ENCODE results near the gene RPS3. TPM values are rescaled to one million over a fixed set of nuclear protein-coding genes. Genes with fewer than 3 reads are reported as not detected.

RPS3 gene
- total RNA-seq, 1 experiment from 2014 or later, result 6,280 TPM

DNA sequence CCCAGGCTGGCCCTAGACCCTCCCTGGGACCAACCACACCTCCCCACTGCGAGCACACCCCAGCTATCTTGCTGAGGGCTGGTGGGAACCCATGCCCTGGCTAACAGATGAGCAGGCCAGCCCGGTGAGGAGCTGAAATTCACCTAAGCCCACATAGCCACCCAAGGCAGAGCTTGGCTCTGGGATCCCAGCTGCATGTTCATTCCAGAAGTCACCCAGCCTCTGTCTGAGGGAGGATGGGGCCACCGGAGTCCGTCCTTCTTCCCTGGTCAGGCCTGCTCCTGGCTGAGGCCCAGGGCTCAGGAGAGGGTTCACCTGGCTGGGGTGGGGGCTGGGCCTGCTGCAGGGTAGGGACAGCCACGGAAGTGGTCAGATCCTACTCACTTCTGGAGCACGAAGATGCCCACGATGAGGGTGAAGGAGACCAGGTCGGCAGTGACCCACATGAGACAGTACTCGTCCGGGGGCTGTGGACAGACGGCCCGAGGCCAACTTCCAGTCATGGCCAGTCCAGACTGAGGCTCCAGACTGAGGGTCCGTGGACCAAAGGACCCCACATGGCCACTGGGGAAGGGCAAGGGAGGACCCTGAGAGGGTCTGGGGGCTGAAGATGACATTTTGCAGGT lies 40.3 kb downstream of the RPS3 start:
- CTCF ChIA-PET, result interaction anchor here (1.7 kb wide), 1 partner anchor 12 kb away, joined by 5 read pairs; no protein-coding TSS in a partner anchor
- no peak overlapping the region for H3K4me3 Mint-ChIP-seq (ENCODE audit: unreplicated experiment)
- no peaks in the 10 kb centered on the region for H3K36me3 Mint-ChIP-seq (ENCODE audit: insufficient read depth, unreplicated experiment)
- BruUV-seq (replicated peaks), result no TSS peak
- TF ChIP-seq, protein P1, sequence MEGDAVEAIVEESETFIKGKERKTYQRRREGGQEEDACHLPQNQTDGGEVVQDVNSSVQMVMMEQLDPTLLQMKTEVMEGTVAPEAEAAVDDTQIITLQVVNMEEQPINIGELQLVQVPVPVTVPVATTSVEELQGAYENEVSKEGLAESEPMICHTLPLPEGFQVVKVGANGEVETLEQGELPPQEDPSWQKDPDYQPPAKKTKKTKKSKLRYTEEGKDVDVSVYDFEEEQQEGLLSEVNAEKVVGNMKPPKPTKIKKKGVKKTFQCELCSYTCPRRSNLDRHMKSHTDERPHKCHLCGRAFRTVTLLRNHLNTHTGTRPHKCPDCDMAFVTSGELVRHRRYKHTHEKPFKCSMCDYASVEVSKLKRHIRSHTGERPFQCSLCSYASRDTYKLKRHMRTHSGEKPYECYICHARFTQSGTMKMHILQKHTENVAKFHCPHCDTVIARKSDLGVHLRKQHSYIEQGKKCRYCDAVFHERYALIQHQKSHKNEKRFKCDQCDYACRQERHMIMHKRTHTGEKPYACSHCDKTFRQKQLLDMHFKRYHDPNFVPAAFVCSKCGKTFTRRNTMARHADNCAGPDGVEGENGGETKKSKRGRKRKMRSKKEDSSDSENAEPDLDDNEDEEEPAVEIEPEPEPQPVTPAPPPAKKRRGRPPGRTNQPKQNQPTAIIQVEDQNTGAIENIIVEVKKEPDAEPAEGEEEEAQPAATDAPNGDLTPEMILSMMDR (IDR thresholded peaks at IDR 0.05; ENCODE audit: insufficient read depth in 1 of 2, low read depth in 1 of 2, low read length in 1 of 2, severe bottlenecking in 1 of 2, unreplicated experiment in 1 of 2), result no peak
- Histone ChIP-seq H3K4me1 (no peaks in the 10 kb centered on the region), H3K4me3 (ENCODE audit: low read depth, low read length) (no peak overlapping the region), H3K27me3 (replicated peaks; ENCODE audit: control insufficient read depth, insufficient read depth, low read length) (no peaks in the 10 kb centered on the region), H3K9me3 (no peaks in the 10 kb centered on the region), H3K36me3 (ENCODE audit: control insufficient read depth, insufficient read depth, low read length) (0 out of 2 replicates have a peak, but pooled peaks cover 2% of the 10 kb centered on the region)
- H3K27me3 Mint-ChIP-seq (ENCODE audit: insufficient read depth, unreplicated experiment), result no peaks in the 10 kb centered on the region
- POLR2A ChIA-PET, result no interaction called here
- no peaks in the 10 kb centered on the region for H3K9me3 Mint-ChIP-seq (ENCODE audit: unreplicated experiment)
- no peak overlapping the region for H3K27ac Mint-ChIP-seq (ENCODE audit: unreplicated experiment)
- no peak for DNase-seq
- peaks cover 15% of the 10 kb centered on the region for H3K4me1 Mint-ChIP-seq (ENCODE audit: low read depth, unreplicated experiment)
- intact Hi-C loops (cut with micrococcal nuclease; ENCODE audit: unreplicated experiment), result no loop called here

DNA sequence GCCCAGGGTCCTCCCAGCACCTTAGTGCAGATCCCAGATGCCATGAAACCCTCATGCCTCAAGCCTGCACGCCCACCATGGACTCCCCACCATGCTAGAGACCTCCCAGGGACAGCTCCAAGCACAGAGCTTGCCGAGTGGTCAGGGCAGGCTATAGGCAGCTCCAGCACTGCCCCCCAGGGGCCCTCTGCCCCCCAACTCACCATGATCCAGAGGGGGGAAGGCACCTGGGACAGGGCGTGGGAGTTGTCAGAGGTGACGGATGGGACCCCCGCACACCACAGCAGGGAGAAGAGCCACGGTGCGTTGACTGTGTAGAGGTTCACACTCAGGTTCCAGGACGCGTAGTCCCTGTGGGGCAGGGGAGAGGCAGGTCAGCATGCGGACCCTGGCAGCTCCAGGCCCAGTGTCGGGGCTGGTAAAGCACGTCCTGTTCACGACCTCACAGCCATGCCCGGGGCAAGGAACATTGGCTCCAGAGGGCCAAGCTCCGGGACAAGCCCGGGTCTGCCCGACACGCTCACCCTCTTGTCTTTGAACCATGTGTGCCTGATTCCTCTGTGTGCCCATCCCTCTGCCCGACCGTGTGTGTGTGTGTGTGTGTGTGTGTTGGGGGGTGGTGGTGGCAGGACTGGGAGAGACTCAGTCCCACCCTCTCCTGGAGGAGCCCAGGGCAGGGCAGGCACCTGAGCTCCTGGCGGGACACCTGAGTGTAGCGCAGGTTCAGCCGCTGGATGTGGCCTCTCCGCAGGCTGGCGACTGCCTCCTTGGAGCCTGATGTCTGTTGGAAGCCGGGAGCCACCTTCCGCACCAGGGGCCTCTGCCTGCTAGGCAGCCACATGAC lies 41.9 kb downstream of the RPS3 start:
- Mint-ChIP-seq H3K27ac (ENCODE audit: unreplicated experiment) (no peak overlapping the region), H3K4me3 (ENCODE audit: unreplicated experiment) (no peak overlapping the region), H3K9me3 (ENCODE audit: unreplicated experiment) (no peaks in the 10 kb centered on the region), H3K4me1 (ENCODE audit: low read depth, unreplicated experiment) (peaks cover 15% of the 10 kb centered on the region), H3K36me3 (ENCODE audit: insufficient read depth, unreplicated experiment) (no peaks in the 10 kb centered on the region), H3K27me3 (ENCODE audit: insufficient read depth, unreplicated experiment) (no peaks in the 10 kb centered on the region)
- H3K4me3 ChIP-seq (ENCODE audit: low read depth, low read length), result no peak overlapping the region
- H3K36me3 ChIP-seq (ENCODE audit: control insufficient read depth, insufficient read depth, low read length), result 0 out of 2 replicates have a peak, but pooled peaks cover 2% of the 10 kb centered on the region
- no peak for DNase-seq
- ChIA-PET CTCF (interaction anchor here (0.6 kb wide), 1 partner anchor 84 kb away, joined by 3 read pairs; the partner anchor contains the start of gene GDPD5), POLR2A (no interaction called here)
- BruUV-seq (replicated peaks), result no TSS peak
- intact Hi-C loops (cut with micrococcal nuclease; ENCODE audit: unreplicated experiment), result no loop called here
- TF ChIP-seq, protein P1 (IDR thresholded peaks at IDR 0.05; ENCODE audit: insufficient read depth in 1 of 2, low read depth in 1 of 2, low read length in 1 of 2, severe bottlenecking in 1 of 2, unreplicated experiment in 1 of 2), result no peak
- H3K27me3 ChIP-seq (replicated peaks; ENCODE audit: control insufficient read depth, insufficient read depth, low read length), result no peaks in the 10 kb centered on the region
- H3K9me3 ChIP-seq, result no peaks in the 10 kb centered on the region
- H3K4me1 ChIP-seq, result no peaks in the 10 kb centered on the region

GRCh38 chr11:75441804-75442132 lies 42.5 kb downstream of the RPS3 start:
- Mint-ChIP-seq H3K4me3 (ENCODE audit: unreplicated experiment) (no peak overlapping the region), H3K9me3 (ENCODE audit: unreplicated experiment) (no peaks in the 10 kb centered on the region), H3K27me3 (ENCODE audit: insufficient read depth, unreplicated experiment) (no peaks in the 10 kb centered on the region), H3K36me3 (ENCODE audit: insufficient read depth, unreplicated experiment) (no peaks in the 10 kb centered on the region), H3K4me1 (ENCODE audit: low read depth, unreplicated experiment) (peaks cover 15% of the 10 kb centered on the region), H3K27ac (ENCODE audit: unreplicated experiment) (no peak overlapping the region)
- intact Hi-C loops (cut with micrococcal nuclease; ENCODE audit: unreplicated experiment), result no loop called here
- Histone ChIP-seq H3K9me3 (no peaks in the 10 kb centered on the region), H3K4me1 (no peaks in the 10 kb centered on the region), H3K4me3 (ENCODE audit: low read depth, low read length) (no peak overlapping the region), H3K36me3 (ENCODE audit: control insufficient read depth, insufficient read depth, low read length) (no peaks in the 10 kb centered on the region), H3K27me3 (replicated peaks; ENCODE audit: control insufficient read depth, insufficient read depth, low read length) (no peaks in the 10 kb centered on the region)
- DNase-seq, result no peak
- BruUV-seq (replicated peaks), result no TSS peak
- ChIA-PET POLR2A (no interaction called here), CTCF (interaction anchor here (0.6 to 1.5 kb wide), 2 partner anchors 54 to 84 kb away, joined by 3 to 4 read pairs; partner anchors contain the start of gene GDPD5)
- TF ChIP-seq, protein P1 (IDR thresholded peaks at IDR 0.05; ENCODE audit: insufficient read depth in 1 of 2, low read depth in 1 of 2, low read length in 1 of 2, severe bottlenecking in 1 of 2, unreplicated experiment in 1 of 2), result no peak

Data from Caco-2 (cell line).